NCI-H1417 treated with DMSO at 0.1 percent for 48 hours (cell line): Measurements from ENCODE around the gene RGS11.
"Not testable (repeated sequence)": the region's sequence is repeated elsewhere in the genome, so short reads cannot be mapped to it uniquely, and the experiment has no call there.

Source experiments
- DNase-seq: peaks from one replicate; lab custom pipeline; 2025; lab: John Stamatoyannopoulos, UW

Gene RGS11

DNA sequence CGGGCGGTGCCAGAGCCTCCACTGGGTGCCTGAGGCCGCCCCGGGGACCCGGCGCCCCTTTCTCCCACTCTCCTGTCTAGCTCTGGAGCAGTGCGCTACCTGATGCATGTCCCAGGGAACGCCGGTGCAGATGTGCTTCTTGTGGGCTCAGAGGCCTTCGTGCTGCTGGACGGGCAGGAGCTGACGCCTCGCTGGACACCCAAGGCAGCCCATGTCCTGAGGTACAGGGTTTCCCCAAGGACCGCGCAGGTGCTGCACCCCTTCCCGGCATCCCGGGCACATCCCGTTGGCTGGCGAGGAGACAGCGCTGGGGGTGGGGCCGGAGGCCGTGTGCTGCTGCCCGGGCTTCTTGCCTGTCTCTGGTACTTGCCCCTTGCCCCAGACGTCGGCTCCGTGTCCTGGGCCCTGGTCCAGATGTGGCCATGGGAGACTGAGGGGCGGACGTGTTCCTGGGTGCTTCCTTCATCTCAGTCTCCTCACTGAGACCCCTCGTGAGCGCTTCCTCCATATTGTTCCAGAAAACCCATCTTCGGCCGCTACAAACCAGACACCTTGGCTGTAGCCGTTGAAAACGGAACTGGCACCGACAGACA lies 12.5 kb downstream of the RGS11 start:
- DNase-seq, result no peak

DNA sequence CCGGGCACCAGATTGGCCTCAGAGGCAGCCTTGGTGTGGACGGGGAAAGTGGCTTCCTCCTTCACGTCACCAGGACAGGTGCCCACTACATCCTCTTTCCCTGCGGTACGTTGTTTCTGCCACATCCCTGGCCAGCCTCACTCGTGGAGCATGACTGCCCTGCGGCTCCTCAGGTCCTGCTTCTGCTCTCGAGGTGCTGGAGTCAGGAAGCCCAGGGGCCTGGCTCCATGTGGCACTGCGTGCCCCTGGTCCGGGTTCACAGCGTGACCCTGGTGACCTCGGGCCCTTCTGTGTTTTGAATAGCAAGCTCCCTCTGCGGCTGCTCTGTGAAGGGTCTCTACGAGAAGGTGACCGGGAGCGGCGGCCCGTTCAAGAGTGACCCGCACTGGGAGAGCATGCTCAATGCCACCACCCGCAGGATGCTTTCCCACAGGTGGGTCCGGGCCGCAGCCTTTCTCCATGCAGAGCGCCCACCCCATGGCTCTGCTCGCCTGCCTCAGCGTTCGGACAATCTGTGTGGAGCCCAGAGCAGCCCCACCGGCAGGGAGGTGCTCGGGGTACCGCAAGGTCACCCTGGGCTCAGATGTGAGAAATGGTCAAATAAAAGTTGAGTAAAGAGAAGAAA lies 13.5 kb downstream of the RGS11 start:
- no peak for DNase-seq

DNA sequence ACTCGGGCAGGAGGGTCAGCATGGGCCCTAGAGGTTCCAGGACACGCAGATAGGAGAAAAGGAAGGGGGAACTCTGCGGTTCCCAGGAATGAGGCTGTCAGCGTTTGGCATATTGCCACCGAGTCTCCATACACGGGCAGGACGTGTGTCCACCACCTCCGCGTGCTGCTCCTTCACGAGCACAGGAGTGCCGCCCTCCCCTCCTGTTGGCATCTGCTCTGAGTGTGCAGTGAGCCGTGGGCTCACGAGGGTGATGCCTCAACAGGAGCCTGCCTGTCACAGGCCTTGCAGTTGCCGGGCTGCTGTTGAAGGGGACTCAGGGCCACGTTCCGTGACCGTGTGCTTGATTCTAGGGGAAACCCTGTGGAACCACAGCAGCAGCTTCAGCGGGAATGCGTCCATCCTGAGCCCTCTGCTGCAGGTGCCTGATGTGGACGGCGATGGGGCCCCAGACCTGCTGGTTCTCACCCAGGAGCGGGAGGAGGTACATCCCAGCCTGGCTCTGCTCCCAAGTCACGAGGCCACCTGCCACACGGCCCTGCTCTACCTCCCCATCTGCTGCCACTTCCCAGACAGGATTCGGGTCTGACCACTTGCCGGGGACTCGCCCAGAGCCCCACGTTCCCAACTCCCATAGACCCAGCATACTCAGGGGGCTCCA lies 14.6 kb downstream of the RGS11 start:
- no peak for DNase-seq

DNA sequence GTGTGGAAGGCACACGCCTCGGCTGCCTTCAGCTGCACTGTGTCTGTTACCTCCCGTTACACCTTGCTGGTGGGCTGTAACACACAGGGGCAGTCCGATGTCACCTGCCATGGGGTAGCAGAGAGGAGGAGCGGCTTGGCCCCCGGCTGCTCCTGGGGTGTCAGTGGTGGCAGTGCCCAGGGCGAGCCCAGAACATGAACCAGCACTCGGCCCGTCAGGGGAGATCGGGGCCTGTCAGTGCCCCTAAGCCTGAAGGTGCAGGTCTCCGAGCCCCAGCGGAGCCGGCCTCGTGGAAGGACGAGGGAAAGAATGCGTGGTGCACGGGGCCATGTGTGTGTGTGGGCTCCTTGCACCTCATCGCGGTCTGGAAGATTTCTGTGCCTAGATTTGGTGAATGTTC lies 15.4 kb downstream of the RGS11 start:
- no peak for DNase-seq

DNA sequence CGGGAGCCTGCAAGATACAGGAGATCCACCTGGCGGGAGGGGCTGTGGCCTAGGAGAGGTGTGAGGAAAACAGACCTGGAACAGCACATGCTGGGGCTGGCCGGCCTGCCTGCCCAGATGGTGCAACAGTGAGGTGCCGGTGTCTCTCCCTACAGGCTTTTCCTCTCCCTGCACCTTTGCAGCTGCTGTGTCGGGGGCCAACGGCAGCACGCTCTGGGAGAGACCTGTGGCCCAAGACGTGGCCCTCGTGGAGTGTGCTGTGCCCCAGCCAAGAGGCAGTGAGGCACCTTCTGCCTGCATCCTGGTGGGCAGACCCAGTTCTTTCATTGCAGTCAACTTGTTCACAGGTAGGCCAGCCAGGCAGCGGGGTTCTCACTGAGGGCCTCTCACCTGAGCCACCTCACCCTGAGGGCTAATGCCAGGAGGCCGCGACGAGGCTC lies 15.9 kb downstream of the RGS11 start:
- no peak for DNase-seq

DNA sequence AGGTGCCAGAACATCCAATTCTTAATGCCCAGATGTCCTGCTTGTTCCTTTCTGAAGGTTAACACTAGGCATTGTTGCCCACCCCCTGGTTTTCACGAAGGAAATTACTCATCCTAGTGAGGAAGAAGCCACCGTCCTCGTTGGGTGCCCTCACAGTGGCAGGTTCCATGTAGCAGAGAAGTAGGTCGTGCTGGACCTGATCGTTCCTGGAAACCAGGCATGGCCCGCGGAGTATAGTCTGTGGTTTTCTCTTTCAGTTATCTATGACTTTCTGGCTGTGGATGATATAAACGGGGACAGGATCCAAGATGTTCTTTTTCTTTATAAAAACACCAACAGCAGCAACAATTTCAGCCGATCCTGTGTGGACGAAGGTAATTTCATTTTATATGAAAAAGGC lies 16.5 kb downstream of the RGS11 start:
- no peak for DNase-seq

DNA sequence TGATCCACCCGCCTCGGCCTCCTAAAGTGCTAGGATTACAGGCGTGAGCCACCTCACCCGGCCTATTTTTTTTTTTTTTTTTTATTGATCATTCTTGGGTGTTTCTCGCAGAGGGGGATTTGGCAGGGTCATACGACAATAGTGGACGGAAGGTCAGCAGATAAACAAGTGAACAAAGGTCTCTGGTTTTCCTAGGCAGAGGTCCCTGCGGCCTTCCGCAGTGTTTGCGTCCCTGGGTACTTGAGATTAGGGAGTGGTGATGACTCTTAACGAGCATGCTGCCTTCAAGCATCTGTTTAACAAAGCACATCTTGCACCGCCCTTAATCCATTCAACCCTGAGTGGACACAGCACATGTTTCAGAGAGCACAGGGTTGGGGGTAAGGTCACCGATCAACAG lies 17.7 kb downstream of the RGS11 start:
- DNase-seq, result not testable (repeated sequence)

DNA sequence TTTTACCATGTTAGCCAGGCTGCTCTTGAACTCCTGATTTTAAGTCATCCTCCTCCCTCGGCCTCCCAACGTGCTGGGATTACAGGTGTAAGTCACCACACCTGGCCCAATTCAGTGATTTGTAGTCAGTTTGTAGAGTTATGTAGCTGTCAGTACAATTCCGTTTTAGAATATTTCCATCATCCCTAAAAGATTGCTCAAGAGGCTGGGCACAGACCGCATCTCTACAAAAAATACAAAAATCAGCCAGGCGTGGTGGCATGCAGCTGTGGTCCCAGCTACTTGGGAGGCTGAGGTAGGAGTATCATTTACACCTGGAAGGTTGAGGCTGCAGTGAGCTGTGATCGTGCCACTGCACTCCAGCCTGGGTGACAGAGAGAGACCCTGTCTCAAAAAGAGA lies 20.6 kb downstream of the RGS11 start:
- DNase-seq, result no peak

DNA sequence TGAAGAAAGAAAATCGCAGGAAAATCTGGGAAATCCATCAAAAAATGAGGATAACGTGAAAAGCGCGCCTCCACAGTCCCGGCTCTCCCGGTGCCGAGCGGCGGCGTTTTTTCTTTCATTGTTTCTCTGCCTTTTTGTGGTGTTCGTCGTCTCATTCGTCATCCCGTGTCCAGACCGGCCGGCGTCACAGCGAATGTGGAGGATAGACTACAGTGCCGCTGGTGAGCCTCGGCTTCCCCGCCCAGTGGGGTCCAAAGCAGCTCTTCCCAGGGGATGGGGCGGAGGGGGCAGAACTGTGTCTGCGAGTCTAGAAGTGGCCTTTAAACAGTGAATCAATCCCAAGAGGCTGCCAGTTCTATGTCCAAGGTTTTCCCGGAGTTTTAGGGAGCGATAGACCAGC lies 21.3 kb downstream of the RGS11 start:
- DNase-seq, result no peak

DNA sequence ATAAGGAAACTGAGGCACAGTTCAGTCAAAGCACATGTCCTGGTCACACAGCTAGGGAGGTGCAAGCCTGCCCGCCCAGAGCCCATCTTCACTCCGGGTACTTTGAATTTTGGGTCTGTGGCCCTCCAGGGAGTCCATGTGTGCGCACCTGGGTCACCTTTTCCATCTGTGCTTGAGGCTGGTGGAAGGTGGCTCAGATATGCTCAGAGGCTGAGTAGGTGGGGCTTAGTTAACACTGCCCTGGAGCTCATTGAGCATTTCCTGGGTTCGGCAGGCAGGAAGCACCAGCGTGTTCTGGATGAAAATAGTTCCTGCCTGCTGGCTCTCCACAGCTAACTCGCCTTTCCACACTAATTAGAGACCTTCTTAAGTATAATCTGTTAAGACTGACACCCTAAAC lies 21.9 kb downstream of the RGS11 start:
- no peak for DNase-seq

DNA sequence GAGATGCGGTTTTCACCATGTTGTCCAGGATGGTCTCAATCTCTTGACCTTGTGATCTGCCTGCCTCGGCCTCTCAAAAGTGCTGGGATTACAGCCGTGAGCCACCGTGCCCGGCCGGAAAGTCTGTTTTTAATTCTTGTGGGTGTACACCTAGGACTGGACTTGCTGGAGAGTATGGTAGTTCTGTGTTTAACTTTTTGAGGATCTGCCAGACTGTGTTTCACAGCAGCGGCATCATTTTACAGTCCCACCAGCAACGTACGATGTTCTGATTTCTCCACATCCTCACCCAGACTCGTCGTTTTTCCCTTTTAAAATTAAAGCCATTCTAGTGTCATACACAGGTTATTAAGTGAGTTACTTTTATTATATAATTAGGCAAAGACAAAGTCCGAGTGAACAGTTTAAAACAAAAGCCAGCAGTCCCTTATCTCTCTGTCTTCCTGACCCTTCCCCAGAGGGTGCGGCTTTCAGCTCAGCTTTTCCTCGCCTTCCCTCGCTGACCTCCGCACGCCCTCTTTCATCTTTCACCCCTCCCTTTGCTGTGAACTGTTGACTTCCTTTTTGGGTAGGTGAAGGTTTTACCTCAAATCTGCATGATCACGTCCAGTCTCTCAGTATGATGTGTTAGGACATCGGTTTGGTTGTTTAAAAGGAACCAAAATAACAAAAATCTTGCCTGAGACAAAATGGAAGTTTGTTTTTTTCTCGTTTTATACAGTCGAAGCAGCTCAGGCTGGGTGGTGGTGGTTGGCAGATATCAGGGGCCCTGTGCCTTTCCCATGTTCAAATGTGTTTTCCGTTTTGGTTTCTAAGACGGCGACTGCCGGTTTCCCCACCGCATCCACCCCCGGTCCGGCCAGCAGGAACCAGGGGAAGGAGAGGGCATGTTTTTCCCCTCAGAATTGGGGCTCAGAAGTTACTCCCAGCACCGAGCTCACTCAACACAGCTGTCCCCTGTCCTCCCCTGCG lies 23.1 kb downstream of the RGS11 start:
- no peak for DNase-seq

DNA sequence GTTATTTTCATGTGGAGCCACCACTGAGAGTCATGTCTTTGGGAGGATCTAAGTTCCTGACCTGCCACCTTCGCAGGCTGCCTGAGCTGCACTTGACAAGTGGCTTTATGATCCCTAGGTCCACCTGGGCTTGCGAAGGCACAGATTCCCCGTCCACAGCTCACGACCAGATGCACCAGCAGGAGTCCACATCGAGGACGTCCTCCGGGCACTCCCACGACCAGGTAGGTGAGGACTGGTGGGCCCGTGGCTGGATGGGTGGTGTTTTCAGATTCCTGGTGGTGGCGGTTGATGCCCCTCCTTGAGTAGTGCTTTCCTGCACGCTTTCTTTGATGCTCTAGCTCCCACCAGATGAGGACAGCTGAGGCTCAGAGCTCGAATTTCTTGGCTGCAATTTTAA lies 26.3 kb downstream of the RGS11 start:
- DNase-seq, result no peak

DNA sequence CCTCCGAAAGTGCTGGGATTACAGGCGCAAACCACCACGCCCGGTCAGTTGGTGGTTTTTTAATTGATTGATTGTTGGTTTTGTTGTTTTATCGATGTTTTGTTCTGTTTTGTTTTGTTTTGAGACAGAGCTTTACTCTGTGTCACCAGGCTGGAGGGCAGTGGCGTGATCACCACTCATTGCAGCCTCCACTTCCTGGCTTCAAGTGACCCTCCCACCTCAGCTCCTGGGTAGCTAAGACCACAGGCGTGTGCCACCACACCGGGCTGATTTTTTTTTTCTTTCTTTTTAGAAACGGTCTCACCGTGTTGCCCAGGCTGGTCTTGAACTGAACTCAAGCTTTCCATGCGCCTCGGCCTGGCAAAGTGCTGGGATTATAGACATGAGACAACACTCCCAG lies 28.7 kb downstream of the RGS11 start:
- no peak for DNase-seq

DNA sequence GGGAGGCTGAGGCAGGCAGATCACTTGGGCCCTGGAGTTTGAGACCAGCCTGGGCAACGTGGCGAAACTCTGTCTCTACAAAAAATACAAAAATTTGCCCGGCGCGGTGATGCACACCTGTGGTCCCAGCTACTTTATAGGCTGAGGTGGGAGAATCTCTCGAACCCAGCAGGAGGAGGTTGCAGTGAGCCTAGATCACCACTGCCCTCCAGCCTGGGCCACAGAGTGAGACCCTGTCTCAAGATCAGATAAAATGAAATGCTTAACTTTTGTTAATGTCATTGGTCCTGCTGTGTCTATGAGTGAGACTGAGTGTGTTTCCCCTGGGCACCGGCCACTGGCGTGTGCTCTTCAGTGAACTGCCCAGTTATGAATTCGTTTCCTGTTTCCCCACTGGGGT lies 30.6 kb downstream of the RGS11 start:
- DNase-seq, result no peak

DNA sequence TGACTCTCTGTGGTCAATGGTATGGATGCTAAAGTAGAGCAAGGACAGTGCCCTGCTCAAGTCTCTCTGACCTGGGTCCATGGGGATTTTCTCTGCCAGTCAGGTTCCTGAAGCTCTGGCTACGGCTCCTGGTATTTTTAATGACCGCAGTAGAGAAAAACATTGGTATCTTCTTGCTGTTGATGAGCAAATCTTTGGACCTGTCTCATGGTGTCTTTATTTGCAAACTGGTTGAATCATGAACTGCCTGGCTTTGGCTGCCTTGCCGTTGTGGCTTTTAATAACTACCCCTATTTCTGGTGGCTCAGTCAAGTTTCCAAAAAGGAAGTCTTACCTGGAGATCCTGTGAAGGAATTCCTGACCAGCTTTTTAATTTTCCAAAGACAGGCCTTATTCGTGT lies 32.4 kb downstream of the RGS11 start:
- no peak for DNase-seq

DNA sequence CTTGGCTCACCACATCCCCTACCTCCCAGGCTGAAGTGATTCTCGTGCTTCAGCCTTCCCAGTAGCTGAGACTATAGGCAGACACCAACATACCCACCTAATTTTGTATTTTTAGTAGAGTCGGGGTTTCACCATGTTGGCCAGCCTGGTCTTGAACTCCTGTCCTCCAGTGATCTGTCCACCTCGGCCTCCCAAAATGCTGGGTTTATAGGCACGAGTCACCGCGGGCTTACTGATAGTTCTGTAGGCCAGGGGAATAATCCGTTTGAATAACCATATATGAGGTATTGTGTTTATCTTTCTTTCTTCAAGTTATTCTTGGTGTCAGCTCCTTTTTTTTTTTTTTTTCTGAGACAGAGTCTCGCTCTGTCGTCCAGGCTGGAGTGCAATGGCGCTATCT lies 33.5 kb downstream of the RGS11 start:
- no peak for DNase-seq

DNA sequence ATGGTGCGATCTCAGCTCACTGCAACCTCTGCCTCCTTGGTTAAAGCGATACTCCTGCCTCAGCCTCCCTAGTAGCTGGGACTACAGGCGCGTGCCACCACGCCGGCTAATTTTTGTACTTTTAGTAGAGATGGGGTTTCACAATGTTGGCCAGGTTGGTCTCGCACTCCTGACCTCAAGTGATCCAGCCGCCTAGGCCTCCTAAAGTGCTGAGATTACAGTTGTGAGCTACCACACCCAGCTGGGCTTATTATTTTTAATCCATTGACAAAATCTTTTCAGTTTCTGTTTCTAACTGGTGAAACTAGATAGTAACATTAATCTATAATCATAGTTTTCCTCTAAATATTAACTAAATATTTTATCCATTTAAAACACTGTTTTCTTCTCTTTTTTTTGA lies 35.2 kb downstream of the RGS11 start:
- DNase-seq, result no peak

DNA sequence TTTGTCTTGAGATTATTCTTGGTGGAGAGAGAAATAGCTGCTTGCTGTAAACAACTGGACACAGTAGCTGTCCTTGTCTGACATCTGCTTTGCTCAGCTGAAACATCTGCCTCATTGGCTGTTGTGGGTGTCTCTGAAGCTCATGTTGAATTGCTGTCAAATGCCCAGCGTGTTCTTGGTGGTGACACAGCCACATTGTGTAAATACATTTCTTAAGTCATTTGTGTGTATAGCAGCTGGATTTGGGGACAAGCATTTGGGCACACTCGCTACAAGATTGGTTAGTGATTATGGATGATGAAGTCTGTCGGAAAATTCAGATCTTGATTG lies 35.8 kb downstream of the RGS11 start:
- DNase-seq, result no peak

DNA sequence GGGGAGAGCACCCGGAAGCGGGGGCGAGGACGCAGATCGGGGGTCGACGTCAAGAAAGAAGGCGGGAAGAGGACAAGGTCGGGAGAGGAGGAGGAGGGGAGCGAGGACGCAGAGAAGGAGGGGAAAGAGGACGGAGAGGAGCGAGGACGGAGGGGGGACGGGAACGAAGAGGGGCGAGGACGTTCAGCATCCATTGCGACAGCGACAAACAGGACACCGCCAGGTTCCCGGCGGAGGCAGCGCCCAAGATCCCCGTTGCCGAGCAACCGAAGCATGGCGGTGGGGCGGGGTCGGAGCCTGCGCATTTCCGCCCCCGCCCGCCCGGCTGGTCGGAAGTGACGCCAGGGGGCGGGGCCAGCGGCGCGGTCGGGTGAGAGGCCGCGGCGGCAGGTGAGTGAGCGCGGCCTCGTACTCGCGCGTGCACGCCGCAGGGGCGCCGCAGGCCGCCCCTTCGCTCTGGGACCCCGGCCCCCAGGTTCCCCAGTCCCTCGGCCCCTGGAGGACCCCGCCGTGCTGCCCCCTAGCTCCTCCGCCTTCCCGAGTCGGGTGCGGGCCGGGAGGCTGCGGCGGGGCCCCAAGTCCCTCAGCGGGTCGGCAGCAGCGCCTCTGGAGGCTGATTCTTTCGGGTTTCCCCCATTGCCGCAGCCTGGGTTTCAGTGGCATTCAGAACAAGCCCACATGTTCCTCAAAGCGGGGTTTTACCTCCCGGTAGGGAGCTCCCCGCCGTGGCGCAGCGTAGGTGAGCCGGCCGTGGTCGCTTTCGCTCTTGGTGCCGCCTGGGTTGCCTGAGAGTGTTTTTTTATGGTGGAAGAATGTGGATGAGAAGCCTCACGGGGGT lies 41.1 kb downstream of the RGS11 start, which contains the start of gene FAM234A:
FAM234A (plus strand) TSS at position 354 of the 838 bp plus-strand sequence. CDS start 19,593 bp downstream, outside the sequence.
- DNase-seq, result peak; percentile 45

DNA sequence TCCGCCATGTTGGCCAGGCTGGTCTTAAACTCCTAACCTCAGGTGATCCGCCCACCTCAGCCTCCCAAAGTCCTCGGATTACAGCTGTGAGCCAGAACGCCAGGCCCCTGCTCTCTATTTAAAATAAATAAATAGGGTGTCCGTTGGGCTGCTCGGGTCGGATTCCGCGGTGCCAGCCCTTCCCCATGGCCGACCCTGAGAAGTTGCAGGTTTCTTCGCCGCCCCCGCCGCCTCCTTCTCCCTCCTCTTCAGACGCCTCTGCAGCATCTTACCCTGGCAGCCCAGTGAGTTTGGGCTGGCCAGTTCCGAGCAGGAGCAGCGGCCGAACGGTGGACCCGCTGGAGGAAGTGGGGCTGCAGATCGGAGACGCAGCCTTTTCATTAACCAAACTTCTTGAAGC lies 44.8 kb downstream of the RGS11 start:
- no peak for DNase-seq

DNA sequence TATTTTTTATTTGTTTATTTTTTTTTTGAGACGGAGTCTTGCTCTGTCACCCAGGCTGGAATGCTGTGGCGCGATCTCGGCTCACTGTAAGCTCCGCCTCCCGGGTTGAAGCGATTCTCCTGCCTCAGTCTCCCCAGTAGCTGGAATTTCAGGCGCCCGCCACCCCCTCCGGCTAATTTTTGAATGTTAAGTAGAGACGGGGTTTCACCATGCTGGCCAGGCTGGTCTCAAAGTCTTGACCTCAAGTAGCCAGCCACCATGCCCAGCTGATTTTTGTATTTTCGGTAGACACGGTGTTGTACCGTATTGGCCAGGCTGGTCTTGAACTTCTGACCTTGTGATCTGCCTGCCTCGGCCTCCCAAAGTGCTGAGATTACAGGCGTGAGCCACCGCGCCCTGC lies 45.4 kb downstream of the RGS11 start:
- DNase-seq, result not testable (repeated sequence)
